Mesodermal cell (in vitro differentiated cells): ENCODE measurements around the gene CPNE9.

Source experiments
- H3K27ac ChIP-seq: 2 replicates; pipeline ENCODE4 v1.7.0; 2013; ENCODE audit warnings: mild to moderate bottlenecking, low read depth, low read length, moderate library complexity; ENCODE audit not compliant: severe bottlenecking
- H3K36me3 ChIP-seq: 2 replicates; pipeline ENCODE4 v1.7.1; 2013; ENCODE audit warnings: mild to moderate bottlenecking, low read length, moderate library complexity; ENCODE audit not compliant: control insufficient read depth, insufficient read depth
- H3K4me1 ChIP-seq: one replicate; pipeline ENCODE4 v1.7.1; 2013; ENCODE audit warnings: mild to moderate bottlenecking, low read length; ENCODE audit not compliant: insufficient read depth, control insufficient read depth, poor library complexity, severe bottlenecking
- H3K4me3 ChIP-seq: 2 replicates; pipeline ENCODE4 v1.7.0; 2013; ENCODE audit warnings: low read length, control low read depth, mild to moderate bottlenecking; ENCODE audit not compliant: insufficient read depth, poor library complexity, severe bottlenecking; ENCODE audit errors: extremely low read depth
- H3K9me3 ChIP-seq: 2 replicates; pipeline ENCODE4 v1.7.1; 2013; ENCODE audit warnings: mild to moderate bottlenecking, low read length, moderate library complexity; ENCODE audit not compliant: control insufficient read depth
- WGBS, 2 experiments: methylation state at CpG; one replicate each; pipeline ENCODE4 v1.1.5; 2013; ENCODE audit warnings: missing lambda C conversion rate in 2 of 2; ENCODE audit not compliant: insufficient coverage in 2 of 2; 5-methylcytosine and 5-hydroxymethylcytosine counted together

CPNE9 gene

DNA sequence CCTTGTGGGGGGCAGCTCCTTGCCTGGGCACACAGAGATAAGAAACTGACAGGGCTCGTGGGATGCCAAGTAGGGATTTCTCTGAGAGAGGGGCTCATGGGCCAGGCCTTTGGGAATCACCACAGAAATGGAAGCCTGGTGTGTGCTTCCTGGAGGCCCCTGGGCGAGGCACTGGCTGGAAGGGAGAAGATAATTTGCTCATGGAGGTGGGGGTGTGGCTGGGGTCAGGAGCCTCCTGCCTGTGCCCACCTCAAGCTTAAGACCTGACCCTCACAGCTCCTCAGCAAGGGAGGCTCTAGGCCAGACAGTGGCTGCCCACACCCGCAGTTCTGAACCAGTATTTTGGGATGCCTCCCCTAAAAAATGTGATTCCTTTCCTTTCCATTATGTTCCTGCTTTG is 16.9 kb upstream of the CPNE9 start:
- Histone ChIP-seq H3K4me1 (no peaks in the 10 kb centered on the region), H3K27ac (no peak overlapping the region), H3K4me3 (no peak overlapping the region), H3K9me3 (no peaks in the 10 kb centered on the region), H3K36me3 (peaks cover 93% of the 10 kb centered on the region)
- WGBS, 2 experiments = 83 to 90% methylated on average over 2 of the region's 3 CpGs

DNA sequence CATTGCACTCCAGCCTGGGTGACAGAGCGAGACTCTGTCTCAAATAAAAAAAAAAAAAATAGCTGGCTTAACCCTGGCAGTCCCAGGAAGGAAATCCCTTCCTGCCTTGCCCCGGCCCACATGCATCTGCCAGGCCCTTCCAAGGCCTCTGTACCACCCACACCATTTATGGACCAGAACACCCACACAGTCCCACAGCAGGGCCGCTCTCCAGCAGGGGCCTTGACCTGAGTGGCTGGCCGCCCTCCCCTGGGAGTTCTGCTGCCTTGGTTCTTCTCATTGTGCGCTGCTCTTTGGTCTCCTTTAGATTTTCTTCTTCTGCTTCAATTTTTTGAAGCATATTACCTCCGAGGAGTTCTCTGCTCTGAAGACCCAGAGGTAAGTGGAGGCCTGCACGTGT is 16.1 kb upstream of the CPNE9 start:
- Histone ChIP-seq H3K4me3 (no peak overlapping the region), H3K27ac (no peak overlapping the region), H3K4me1 (no peaks in the 10 kb centered on the region), H3K9me3 (no peaks in the 10 kb centered on the region), H3K36me3 (peaks cover 93% of the 10 kb centered on the region)
- 92 to 93% methylated on average over 6 to 7 of the region's 7 CpGs for WGBS, 2 experiments

DNA sequence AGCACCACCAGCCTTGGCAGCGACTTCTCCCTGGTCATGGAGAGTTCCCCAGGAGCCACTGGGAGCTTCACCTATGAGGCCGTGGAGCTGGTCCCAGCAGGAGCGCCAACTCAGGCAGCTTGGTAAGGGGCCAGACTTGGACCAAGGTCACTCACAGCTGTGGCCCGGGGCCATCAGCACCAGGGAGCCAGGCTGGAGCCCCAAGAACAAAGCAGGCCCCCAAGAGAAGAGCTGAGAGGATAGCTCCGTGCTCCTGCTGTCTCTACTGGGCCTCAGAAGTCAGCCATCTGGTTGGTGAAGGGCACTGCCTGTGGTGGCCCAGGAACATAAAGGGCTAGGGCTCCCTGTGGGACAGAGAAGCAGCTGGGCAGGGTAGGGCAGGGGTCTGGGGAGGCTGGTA is 14.7 kb upstream of the CPNE9 start:
- H3K4me1 ChIP-seq = no peaks in the 10 kb centered on the region
- no peak overlapping the region for H3K4me3 ChIP-seq
- H3K36me3 ChIP-seq = peaks cover 94% of the 10 kb centered on the region
- H3K27ac ChIP-seq = no peak overlapping the region
- H3K9me3 ChIP-seq = no peaks in the 10 kb centered on the region
- 96 to 98% methylated on average over 5 of the region's 5 CpGs for WGBS, 2 experiments

DNA sequence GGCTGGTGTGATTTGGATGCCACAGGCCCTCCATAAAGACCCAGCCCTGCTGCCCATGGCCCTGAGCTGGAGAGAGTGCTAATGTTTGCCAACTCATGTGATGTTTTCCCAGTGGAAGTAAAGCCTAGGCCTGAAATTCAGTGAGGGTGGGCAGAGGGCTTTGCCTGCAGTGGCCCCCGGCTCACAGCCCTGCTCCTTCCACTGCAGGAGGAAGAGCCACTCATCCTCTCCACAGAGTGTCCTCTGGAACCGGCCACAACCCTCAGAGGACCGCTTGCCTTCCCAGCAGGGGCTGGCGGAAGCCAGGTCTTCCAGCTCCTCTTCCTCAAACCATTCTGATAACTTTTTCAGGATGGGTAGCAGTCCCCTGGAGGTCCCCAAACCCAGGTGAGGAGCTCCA is 13.9 kb upstream of the CPNE9 start:
- no peaks in the 10 kb centered on the region for H3K4me1 ChIP-seq
- peaks cover 94% of the 10 kb centered on the region for H3K36me3 ChIP-seq
- H3K27ac ChIP-seq = no peak overlapping the region
- H3K9me3 ChIP-seq = no peaks in the 10 kb centered on the region
- no peak overlapping the region for H3K4me3 ChIP-seq
- 94 to 95% methylated on average over 4 of the region's 4 CpGs for WGBS, 2 experiments

DNA sequence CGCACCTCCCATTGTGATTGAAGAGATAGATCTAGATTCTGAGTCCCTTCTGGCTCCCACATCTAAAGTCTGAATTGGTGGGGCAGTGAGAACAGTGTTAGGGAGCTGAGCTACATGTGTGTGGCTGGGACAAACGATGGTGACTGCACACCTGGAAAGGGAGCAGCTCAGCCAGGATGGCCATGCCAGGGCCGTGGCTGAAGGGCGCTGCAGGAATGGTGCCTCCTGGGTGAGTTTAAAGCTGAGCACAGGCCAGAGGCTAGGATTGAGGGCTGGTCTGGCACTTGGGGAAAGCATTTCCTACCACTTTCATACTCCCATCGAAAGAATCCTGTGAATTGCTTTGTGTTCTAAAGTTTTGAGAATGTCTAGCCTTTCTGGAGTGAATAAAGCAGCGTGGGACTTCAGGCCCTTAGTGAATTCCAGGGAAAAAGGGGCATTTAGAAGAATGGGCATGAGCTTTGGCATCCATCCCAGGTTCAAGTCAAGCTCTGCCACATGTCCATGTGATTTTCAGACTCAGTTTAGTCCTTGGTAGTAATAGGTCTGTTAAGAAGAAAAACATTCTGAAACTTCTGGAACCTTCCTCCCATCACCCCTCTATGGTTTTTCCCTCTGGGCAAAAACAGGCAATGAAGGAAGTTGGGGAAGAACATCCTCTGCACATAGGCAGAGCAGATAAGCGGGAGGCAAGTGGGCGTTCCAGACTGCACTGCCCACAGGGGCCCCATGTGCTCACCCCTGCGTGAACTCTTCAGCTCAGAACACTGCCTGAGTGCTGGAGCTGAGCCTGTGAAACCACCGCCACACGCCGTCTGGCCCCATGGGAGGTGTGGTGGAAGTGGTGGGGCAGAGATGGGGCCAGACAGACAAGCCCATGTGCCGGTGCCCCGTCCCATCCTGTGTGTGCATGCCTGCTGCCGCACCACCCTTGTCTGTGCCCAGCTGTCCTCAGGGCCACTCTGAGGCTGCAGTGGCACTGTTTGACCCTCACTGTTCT is 12.9 kb upstream of the CPNE9 start:
- WGBS, 2 experiments = 95 to 98% methylated on average over 8 to 13 of the region's 15 CpGs
- H3K27ac ChIP-seq = no peak overlapping the region
- no peaks in the 10 kb centered on the region for H3K9me3 ChIP-seq
- H3K4me3 ChIP-seq = no peak overlapping the region
- no peaks in the 10 kb centered on the region for H3K4me1 ChIP-seq
- H3K36me3 ChIP-seq = peaks cover 91% of the 10 kb centered on the region

DNA sequence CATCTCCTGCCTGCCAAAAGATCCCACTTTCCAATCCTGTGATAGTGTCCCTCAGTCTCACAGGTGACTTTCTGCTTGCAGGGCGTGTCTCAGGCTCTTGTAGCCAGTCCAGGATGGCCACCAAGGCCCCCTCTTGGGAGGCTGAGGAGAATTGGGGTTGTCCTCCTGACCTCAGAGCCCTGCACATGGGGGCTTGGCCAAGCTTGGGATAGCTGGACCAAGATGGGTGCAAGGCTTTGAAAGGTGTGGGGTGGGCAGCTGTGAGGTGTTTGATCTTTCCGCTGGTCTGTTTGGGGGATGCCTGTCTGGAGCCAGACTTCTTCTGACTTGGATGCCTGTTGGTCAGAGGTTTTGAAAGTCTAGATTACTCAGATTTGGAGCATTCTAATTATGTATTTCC is 12.0 kb upstream of the CPNE9 start:
- no peaks in the 10 kb centered on the region for H3K4me1 ChIP-seq
- H3K4me3 ChIP-seq = no peak overlapping the region
- H3K36me3 ChIP-seq = peaks cover 83% of the 10 kb centered on the region
- 100% methylated on average over 1 of the region's 2 CpGs for WGBS, 2 experiments
- no peak overlapping the region for H3K27ac ChIP-seq
- H3K9me3 ChIP-seq = no peaks in the 10 kb centered on the region

DNA sequence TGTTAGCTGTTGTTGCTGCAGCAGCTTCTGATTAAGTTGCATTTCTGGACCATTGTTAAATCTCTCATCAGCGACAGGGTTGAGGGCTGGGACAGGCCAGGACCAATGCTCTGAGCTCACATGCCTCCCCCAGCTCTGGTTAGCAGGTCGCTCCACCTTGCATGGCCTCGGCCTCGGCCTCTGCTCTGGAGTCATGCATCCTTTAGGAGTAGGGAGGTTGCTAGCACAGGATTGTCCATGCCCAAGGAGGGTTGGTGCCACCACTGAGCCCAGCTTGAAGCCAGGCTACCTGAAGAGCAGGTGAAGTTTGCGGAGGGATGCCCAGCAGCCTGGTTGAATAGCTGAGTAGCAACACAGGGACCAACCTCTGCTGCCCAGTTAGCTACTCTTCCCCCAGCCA is 11.2 kb upstream of the CPNE9 start:
- WGBS, 2 experiments = 94 to 98% methylated on average over 4 to 5 of the region's 5 CpGs
- Histone ChIP-seq H3K27ac (no peak overlapping the region), H3K36me3 (peaks cover 81% of the 10 kb centered on the region), H3K4me3 (no peak overlapping the region), H3K4me1 (no peaks in the 10 kb centered on the region), H3K9me3 (no peaks in the 10 kb centered on the region)

DNA sequence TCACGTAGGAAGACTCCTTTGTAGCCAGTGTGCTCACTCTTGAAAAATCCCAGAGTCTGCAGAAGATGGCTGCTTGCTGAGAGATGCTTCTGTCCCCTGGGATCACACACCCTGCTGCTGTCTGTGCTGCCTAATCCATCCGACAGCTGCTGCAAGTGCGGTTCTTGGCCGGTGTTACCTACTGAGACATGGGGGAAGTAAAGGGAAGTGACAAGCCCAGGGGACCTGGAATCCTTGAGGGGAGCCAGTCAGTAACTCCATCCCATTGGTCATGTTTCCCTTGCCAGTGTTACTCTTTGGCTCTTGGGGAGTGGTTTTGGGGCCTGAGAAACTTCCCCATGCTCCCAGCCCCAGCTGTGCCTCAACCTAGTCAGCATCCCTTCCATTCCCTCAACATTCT is 8.3 kb upstream of the CPNE9 start:
- H3K4me1 ChIP-seq = no peaks in the 10 kb centered on the region
- H3K27ac ChIP-seq = no peak overlapping the region
- WGBS, 2 experiments = 89 to 100% methylated on average over 1 to 4 of the region's 4 CpGs
- H3K9me3 ChIP-seq = no peaks in the 10 kb centered on the region
- no peak overlapping the region for H3K4me3 ChIP-seq
- peaks cover 67% of the 10 kb centered on the region for H3K36me3 ChIP-seq

DNA sequence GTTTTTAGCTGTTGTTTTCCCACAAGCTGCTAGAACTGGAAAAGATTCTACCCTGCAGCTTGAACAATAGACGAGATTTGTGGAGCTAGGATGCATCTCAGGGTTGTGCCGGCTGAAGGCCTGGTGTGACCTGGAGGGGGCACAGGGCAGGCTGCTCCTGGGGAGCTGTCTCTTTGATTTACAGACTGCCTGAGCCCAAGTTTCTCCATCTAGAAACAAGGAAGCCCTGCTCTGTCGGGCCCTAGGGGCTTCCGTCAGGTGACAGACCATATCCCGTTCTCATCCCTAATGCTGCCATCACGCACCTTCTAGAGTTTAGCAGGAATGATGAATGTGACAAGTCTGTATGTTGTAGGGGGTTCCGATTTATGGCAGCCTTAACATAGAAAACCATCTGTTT is 7.9 kb upstream of the CPNE9 start:
- no peak overlapping the region for H3K27ac ChIP-seq
- H3K36me3 ChIP-seq = peaks cover 66% of the 10 kb centered on the region
- WGBS, 2 experiments = 95 to 98% methylated on average over 4 to 5 of the region's 7 CpGs

DNA sequence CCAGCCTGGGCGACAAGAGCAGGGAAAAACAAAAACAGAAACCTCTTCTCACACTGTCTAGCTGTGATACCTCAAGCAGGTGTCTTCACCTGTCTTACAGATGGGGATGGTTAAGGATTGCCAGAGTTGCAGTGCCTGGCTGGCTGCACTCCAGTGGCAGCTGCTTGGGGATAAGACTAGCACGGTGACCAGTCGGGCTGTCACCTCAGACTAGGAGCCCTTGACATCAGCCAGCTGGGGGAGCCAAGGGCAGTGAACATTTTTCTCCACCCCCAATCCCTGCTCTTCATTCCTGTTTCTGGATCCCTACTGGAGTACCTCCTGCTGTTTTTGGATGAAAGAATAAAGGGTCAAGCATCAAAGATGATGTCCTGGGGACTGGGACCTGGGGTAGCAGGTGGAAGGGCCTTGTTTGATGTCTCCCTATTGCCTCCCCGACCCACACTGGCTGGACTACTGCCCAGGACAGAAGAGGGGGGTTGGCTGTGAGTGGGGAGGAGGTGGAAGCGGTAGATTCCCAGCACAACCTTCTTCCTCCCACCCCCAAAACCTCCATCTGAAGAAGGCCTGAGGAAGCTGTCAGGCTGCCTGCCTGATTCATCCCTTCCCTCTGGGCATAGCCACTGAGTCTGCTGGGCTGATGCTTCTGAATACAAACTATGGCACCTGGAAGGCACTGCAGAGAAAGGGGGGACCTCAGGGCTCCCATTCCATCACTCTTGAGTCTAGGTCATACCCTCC is 7.0 kb upstream of the CPNE9 start:
- Histone ChIP-seq H3K9me3 (no peaks in the 10 kb centered on the region), H3K4me1 (no peaks in the 10 kb centered on the region), H3K27ac (no peak overlapping the region), H3K36me3 (peaks cover 59% of the 10 kb centered on the region), H3K4me3 (no peak overlapping the region)
- 94 to 100% methylated on average over 1 to 2 of the region's 5 CpGs for WGBS, 2 experiments

More for the DNA sequence above, 7.9 kb upstream of the CPNE9 start:
- Histone ChIP-seq H3K9me3 (no peaks in the 10 kb centered on the region), H3K4me1 (no peaks in the 10 kb centered on the region), H3K4me3 (no peak overlapping the region)
